GM03348 (cell line): ENCODE measurements around the gene GPR160.
"Not testable (repeated sequence)": the region's sequence is repeated elsewhere in the genome, so short reads cannot be mapped to it uniquely, and the experiment has no call there.

Experiments
- DNase-seq: peaks from one replicate; pipeline ENCODE4 v3.0.0; 2012; ENCODE audit warnings: low spot score

Gene GPR160

GRCh38 chr3:170037463-170038433 lies at the start of gene GPR160:
GPR160 (plus strand) TSS chr3:170037995; CDS start chr3:170083973, 45,978 bp downstream.
- peak; percentile 70 for DNase-seq

GRCh38 chr3:169990431-169990830 lies 47.4 kb upstream of the GPR160 start:
- DNase-seq: no peak

GRCh38 chr3:169992156-169992555 lies 45.6 kb upstream of the GPR160 start:
- no peak for DNase-seq

- no peak for DNase-seq
These were observed 45.0 kb upstream of the GPR160 start for GRCh38 chr3:169992781-169993180.

- no peak for DNase-seq
These were observed 44.0 kb upstream of the GPR160 start for GRCh38 chr3:169993761-169994160.

GRCh38 chr3:169996063-169996462 lies 41.7 kb upstream of the GPR160 start:
- DNase-seq: no peak

- DNase-seq: peak; percentile 34
These were observed 39.1 kb upstream of the GPR160 start for GRCh38 chr3:169998668-169999131.

- no peak for DNase-seq
These were observed 38.4 kb upstream of the GPR160 start for GRCh38 chr3:169999433-169999832.

- no peak for DNase-seq
These were observed 37.7 kb upstream of the GPR160 start for GRCh38 chr3:170000051-170000450.

- DNase-seq: no peak
These were observed 35.6 kb upstream of the GPR160 start for GRCh38 chr3:170002231-170002630.

- DNase-seq: no peak
These were observed 34.9 kb upstream of the GPR160 start for GRCh38 chr3:170002879-170003278.

- DNase-seq: no peak
These were observed 33.9 kb upstream of the GPR160 start for GRCh38 chr3:170003881-170004356.

GRCh38 chr3:170007031-170007663 lies 30.6 kb upstream of the GPR160 start:
- DNase-seq: peak; percentile 28

GRCh38 chr3:170010498-170010897 lies 27.3 kb upstream of the GPR160 start:
- DNase-seq: no peak

GRCh38 chr3:170012683-170013400 lies 25.0 kb upstream of the GPR160 start:
- no peak for DNase-seq

- DNase-seq: no peak
These were observed 21.7 kb upstream of the GPR160 start for GRCh38 chr3:170016057-170016456.

- not testable (repeated sequence) for DNase-seq
These were observed 18.5 kb upstream of the GPR160 start for GRCh38 chr3:170019306-170019705.

GRCh38 chr3:170021083-170021482 lies 16.7 kb upstream of the GPR160 start:
- DNase-seq: no peak

GRCh38 chr3:170022336-170022735 lies 15.5 kb upstream of the GPR160 start:
- DNase-seq: no peak

- no peak for DNase-seq
These were observed 14.6 kb upstream of the GPR160 start for GRCh38 chr3:170023165-170023564.

GRCh38 chr3:170024581-170024980 lies 13.2 kb upstream of the GPR160 start:
- DNase-seq: no peak
